ENCODE results near the gene VGLL4.

Gene VGLL4

DNA sequence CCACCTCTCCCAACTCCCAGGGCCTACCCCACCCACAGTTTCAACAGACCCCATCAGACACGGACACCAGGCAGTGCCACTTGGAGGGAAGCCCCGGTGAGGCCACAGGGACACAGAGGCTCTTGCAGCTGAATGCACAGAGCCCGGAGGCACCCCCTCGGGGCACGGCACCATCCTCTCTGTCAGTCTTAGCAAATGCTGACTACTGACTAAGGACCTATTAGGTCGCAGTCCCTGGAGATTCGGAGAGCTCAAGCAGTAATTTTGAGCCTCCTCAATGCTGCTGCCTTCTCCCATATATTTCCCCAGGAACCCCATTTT lies 79.9 kb downstream of the VGLL4 start:
- H3K27ac Mint-ChIP-seq, result peak overlapping the region; percentile 36
- H3K27me3 Mint-ChIP-seq, result no peaks in the 10 kb centered on the region
- H3K36me3 Mint-ChIP-seq, result peaks cover 3% of the 10 kb centered on the region
- H3K4me1 Mint-ChIP-seq, result no peaks in the 10 kb centered on the region
- no peak overlapping the region for H3K4me3 Mint-ChIP-seq
- no peaks in the 10 kb centered on the region for H3K9me3 Mint-ChIP-seq

DNA sequence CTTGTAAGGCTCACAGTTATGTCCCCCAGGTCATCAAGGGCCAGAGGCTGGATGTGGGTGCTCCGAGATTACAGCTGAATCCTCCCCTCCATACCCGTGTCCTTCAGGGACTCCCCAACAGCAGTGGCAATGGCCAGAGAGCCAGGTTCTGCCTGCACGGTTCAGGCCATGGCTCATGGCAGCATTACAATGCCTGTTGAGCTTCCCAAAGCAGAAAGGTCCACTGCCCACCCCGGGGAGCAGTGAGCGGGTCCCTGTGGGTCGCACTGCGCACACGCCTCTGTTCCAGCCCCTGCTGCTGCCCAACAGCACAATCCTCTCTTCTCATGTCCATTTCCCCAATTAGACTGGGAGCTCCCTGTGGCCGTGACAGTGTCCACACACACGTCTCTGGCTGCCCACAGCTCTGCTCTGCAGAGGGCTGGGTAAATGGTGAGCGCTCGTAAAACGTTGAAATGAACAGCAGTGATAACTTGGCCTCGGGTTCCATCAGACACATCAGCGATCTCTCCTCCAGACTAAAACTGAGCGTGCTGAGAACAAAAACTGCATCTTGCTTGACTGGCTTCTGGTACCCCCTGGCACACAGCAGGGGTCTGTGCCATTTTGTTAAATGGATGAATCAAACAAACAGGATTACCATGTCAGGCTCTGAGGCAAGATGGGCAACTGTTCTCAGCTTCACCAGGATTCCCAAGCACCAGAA lies 80.4 kb downstream of the VGLL4 start:
- Mint-ChIP-seq H3K36me3 (peaks cover 3% of the 10 kb centered on the region), H3K27ac (peak overlapping the region; percentile 36), H3K27me3 (no peaks in the 10 kb centered on the region), H3K9me3 (no peaks in the 10 kb centered on the region), H3K4me3 (no peak overlapping the region), H3K4me1 (no peaks in the 10 kb centered on the region)

DNA sequence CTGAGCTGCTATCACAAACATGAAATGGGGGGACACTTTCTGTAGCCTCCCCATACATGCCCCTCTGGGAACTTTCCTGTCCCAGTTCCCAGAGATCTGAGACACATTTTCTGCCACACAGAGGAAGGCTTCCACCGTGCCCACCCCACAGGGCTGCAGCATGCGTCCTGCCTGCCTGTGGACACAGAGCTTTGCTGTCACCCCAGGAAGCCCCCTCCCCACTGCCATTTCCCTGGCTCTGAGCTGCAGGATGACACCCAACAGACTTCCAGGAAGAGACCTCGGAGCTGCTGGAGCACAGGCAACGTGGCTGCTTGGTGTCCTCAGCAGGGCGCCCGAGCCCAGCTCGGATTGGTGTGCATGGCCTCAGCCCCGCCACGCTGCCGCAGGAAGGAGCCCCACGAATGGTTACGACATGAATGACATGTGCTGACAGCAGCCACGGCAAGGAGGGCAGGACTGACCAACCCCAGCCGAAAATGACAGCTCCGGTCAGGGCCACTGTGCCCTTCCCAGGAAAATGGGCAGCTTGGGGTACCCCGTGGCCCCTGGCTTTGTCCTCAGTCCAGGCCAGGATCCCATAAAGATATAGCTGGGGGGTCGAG lies 81.3 kb downstream of the VGLL4 start:
- no peaks in the 10 kb centered on the region for H3K27me3 Mint-ChIP-seq
- no peak overlapping the region for H3K27ac Mint-ChIP-seq
- H3K4me3 Mint-ChIP-seq, result no peak overlapping the region
- H3K9me3 Mint-ChIP-seq, result no peaks in the 10 kb centered on the region
- peaks cover 3% of the 10 kb centered on the region for H3K36me3 Mint-ChIP-seq
- H3K4me1 Mint-ChIP-seq, result no peaks in the 10 kb centered on the region

DNA sequence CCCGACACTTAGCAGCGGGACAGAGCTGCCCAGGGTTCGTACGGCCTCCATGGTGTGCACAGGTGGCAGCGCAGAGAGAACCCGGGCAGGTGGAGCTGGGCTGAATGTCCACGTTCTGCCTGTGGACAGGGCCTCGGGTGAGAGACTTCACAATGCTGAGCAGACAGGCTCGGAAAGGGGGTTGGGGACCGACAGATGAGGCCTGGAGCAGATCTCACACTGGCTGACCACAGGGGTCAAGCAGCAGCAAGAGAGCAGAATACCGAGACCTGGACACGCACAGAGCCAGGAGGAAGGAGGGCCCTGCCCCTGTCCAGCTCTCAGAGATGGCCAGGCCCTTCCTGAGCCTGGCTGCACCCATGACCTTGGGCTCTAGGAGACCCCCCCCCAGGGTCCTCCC lies 83.0 kb downstream of the VGLL4 start:
- Mint-ChIP-seq H3K27ac (peak overlapping the region; percentile 4), H3K4me3 (no peak overlapping the region), H3K27me3 (no peaks in the 10 kb centered on the region), H3K9me3 (no peaks in the 10 kb centered on the region), H3K36me3 (peaks cover 5% of the 10 kb centered on the region), H3K4me1 (no peaks in the 10 kb centered on the region)

DNA sequence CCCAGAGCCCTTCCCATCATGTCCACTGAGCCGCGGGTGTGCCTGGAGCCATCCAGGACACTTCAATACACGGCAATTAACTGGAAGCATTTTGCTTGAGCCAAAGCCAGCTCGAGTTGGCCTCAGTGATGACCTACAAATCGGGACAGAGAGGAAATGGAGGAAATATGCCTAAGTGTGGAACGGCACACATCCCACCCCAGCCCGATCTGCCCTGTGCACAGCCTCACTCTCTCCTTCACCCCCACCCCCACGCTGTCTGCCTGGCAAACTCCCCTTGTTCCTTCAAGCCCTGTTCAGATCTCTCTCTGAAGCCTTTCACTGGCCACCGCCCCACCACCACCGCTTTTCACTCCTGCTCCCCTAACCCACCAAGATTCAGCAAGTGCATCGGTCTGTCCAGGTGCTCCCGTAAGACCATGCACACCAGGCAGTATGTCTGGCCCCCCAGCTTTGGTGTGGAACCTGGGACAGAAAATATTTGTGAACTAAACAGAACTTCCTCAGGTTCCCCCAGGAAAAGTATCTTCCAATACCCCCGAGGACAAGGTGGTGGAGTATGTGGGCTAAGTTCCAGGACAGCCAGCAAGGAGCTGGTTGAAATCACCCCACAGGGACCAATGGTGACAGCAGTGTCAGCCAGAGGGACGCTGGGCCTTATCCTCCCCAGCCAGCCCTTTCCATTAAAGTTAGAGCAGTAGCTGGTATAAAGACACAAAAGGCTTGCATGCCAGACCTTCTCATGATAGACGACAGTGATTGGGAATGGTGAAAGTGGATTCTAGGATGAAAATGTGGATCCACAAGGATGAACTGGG lies 83.7 kb downstream of the VGLL4 start:
- no peak overlapping the region for H3K4me3 Mint-ChIP-seq
- no peaks in the 10 kb centered on the region for H3K9me3 Mint-ChIP-seq
- no peaks in the 10 kb centered on the region for H3K27me3 Mint-ChIP-seq
- peak overlapping the region; percentile 4 for H3K27ac Mint-ChIP-seq
- no peaks in the 10 kb centered on the region for H3K4me1 Mint-ChIP-seq
- peaks cover 5% of the 10 kb centered on the region for H3K36me3 Mint-ChIP-seq

DNA sequence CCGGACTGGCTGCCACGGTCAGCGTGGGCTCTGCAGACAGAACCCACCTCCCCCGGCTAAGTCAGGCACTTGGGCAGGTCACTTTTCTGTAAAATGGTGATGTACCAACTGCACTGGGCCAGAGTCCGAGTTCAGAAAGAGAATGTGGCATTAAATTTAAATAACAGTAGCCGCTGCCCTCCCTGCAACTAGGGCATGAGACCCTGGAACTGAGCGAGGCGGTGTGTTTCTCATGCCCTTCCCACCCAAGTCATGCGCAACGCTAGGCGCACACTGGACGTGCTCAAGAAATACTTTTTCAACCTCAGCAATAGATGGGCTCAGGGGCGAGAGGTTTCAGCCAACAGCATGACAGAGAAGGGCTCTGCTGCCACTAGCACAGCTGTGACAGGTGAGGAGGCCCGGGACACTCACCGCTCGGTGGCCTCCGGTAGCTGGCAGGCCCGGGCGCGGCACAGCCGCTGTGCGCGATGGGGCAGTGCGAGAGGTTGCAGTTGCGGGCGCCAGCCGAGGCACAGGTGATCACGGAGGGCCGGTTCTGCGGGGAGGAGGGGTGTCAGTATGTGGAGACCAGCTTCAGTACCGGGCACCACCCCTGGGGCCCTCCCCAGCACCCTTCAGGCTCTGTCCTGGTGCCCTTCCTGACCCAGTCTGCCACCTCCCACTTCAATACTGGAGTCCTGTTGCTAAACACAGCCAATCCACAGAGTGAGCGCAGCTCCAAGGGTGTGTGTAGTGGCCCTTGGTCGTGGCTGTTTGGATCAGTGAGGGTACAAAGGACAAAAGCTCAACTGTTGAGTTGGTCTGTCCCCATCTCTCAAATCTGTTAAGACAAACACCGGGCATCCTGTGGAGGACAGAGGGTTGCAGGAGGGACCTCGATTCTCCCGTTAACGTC lies 84.5 kb downstream of the VGLL4 start:
- H3K27ac Mint-ChIP-seq, result no peak overlapping the region
- H3K36me3 Mint-ChIP-seq, result peaks cover 5% of the 10 kb centered on the region
- no peaks in the 10 kb centered on the region for H3K4me1 Mint-ChIP-seq

DNA sequence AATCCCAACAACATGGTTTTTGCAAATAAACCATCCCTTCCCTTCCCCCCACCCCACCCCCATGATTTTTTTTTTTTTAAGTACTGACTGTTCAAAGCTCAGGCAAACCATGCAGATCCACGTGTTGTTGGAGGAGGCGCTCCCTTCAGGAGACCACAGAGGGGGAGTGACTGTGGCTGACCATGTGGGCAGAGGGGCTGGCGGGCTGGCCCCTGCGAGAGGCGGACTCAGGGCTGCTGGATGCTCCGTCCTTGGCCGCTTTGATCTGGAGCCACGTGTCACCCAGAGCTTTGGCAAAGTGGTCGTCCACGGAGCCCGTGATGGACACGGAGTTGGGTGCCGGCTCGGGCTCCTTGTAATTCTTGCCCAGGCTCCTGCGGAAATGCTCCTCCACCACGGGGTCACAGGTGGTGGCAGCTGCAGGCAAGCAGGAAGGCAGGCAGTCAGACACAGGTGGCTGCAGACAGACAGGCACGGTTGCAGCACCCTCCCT lies 85.3 kb downstream of the VGLL4 start:
- Mint-ChIP-seq H3K27ac (peak overlapping the region; percentile 79), H3K4me3 (no peak overlapping the region), H3K9me3 (no peaks in the 10 kb centered on the region)

More for the DNA sequence above, 84.5 kb downstream of the VGLL4 start:
- H3K4me3 Mint-ChIP-seq, result no peak overlapping the region
- no peaks in the 10 kb centered on the region for H3K27me3 Mint-ChIP-seq
- H3K9me3 Mint-ChIP-seq, result no peaks in the 10 kb centered on the region

DNA sequence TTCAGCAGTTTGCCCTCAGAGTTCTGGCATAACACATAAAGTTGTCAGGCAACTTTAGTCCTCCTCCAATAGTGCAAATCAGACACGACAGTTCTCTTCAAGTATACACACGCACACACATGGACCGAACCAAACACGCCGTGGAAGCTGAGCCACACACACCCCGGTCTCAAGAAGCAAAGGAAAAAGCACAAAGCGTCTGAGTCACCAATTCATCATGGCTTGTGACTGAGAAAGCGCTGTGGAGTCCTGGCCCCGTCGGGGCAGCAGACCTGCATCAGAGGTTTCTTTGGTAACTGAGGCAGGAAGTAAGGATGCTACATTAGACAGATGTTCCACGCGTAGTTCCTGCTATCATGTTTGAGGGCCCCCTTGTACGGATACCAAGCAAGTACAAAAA lies 85.7 kb downstream of the VGLL4 start:
- Mint-ChIP-seq H3K36me3 (peaks cover 2% of the 10 kb centered on the region), H3K27ac (peak overlapping the region; percentile 79), H3K4me3 (no peak overlapping the region), H3K27me3 (no peaks in the 10 kb centered on the region), H3K9me3 (no peaks in the 10 kb centered on the region), H3K4me1 (no peaks in the 10 kb centered on the region)

More for the DNA sequence above, 85.3 kb downstream of the VGLL4 start:
- Mint-ChIP-seq H3K4me1 (no peaks in the 10 kb centered on the region), H3K36me3 (peaks cover 2% of the 10 kb centered on the region), H3K27me3 (no peaks in the 10 kb centered on the region)

DNA sequence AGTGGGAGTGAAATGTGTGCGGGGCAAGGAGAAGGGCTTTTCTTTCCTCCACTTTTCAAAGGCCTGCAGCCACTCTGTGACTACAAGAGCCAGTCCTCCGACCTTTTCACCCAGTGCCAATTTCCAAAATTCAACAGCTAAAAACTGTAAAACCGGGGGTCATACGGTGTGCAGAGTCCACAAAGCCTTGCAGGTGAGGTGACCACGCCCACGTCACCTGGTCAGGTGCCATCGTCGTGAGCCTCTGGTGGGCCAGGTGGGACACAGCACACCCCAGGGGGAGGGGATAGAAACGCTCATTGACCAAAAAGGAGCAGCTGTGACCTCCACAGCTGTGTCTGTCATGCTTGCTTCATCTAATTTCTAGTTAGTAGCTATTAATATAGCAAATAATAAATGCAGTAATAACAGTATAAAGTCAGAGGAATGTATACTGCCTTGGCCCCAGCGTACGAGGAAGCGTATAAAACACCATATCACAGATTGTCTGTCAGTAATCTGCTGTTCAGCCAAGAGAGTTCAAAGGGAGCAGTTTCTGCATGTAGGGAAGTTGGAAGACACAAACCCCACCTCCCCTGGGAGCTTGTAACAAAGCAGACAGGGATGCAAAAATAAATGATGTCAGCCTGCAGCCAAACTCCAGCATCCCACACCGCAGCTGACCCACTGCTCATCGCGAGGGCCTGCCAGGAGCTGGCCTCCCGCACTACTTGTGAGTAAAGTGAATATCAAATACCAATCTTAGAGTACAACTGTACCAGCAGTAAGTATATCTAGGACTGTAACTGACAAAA lies 86.7 kb downstream of the VGLL4 start:
- Mint-ChIP-seq H3K36me3 (peaks cover 6% of the 10 kb centered on the region), H3K4me3 (no peak overlapping the region), H3K4me1 (no peaks in the 10 kb centered on the region), H3K9me3 (no peaks in the 10 kb centered on the region), H3K27me3 (no peaks in the 10 kb centered on the region), H3K27ac (peak overlapping the region; percentile 30)

DNA sequence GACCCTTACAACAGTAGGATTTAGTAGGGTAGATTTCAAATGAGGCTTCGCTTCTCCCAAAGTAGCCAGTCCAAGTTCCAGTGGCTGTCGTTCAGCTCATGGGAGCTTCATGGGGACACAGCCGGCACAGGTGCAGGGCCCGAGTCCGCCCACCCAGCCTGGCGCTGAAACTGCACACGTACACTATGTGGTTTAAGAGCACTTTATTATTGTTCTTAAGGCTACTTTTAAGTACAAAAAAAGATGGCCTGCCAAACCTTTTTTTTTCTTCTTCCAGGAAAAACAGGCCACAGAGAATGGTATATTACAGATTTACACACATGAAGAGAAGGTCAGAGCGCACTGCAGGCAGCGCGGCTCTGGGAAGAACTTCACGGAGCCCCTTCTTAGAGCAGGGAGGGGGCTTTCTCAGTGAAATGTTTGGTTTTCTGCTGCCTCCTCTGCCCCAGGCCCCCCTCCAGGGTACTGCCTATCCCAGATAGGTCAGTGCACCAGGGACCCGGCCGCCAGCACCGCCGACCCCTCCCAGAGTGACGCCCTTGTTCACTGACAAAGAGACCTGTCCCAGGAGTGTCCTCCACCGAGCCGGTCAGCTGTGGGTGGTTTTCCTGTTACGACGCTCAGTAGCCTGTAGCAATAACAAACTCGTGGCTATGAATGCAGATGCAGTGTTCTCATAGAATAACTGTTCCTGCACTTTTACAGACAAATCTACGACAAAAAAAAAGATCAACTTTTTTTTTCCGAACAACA lies 87.7 kb downstream of the VGLL4 start:
- peaks cover 6% of the 10 kb centered on the region for H3K36me3 Mint-ChIP-seq
- no peak overlapping the region for H3K27ac Mint-ChIP-seq
- no peak overlapping the region for H3K4me3 Mint-ChIP-seq
- peaks cover 3% of the 10 kb centered on the region for H3K4me1 Mint-ChIP-seq
- no peaks in the 10 kb centered on the region for H3K9me3 Mint-ChIP-seq
- no peaks in the 10 kb centered on the region for H3K27me3 Mint-ChIP-seq

DNA sequence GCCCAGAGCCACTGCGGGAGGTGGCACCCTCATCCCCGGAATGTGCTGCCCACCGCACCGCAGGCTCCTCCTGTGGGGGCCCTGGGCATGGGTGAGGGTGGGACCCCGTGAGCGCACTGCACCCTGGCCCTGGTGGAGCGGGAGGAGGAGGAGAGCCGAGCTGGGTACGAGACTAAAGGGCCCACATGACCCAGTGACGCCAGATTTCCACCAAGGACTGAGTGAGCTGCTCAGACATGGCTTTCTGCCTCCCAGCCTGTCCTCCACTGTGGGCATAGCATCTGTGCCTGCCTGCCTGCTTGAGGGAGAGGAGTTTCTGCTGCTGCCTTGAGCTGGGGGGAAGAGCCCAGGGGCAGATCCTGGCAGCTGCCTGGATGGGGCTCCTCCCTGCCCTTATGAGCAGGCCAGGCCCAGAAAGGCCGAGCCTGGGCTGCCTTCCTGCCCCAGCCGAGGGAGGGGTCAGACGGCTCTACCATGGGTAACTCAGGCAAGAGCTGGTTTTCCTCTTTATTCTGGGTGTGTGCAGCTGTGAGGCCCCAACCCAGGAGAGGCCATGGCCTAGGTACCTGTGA lies 88.4 kb downstream of the VGLL4 start:
- H3K27ac Mint-ChIP-seq, result no peak overlapping the region
- peaks cover 9% of the 10 kb centered on the region for H3K4me1 Mint-ChIP-seq
- no peaks in the 10 kb centered on the region for H3K27me3 Mint-ChIP-seq
- H3K9me3 Mint-ChIP-seq, result no peaks in the 10 kb centered on the region
- H3K4me3 Mint-ChIP-seq, result no peak overlapping the region
- peaks cover 9% of the 10 kb centered on the region for H3K36me3 Mint-ChIP-seq

DNA sequence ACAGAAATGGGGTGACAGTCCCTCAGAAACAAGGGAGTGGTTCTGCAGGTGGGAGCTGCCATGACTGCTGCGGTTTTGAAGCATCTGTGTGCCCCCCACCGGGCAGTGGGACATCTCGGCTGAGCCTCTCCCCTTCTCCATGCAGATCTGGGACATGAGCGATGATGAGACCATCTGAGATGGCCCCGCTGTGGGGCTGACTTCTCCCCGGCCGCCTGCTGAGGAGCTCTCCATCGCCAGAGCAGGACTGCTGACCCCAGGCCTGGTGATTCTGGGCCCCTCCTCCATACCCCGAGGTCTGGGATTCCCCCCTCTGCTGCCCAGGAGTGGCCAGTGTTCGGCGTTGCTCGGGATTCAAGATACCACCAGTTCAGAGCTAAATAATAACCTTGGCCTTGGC lies 89.0 kb downstream of the VGLL4 start:
- H3K4me1 Mint-ChIP-seq, result peaks cover 9% of the 10 kb centered on the region
- no peaks in the 10 kb centered on the region for H3K27me3 Mint-ChIP-seq
- no peaks in the 10 kb centered on the region for H3K9me3 Mint-ChIP-seq
- peaks cover 9% of the 10 kb centered on the region for H3K36me3 Mint-ChIP-seq
- no peak overlapping the region for H3K27ac Mint-ChIP-seq
- H3K4me3 Mint-ChIP-seq, result no peak overlapping the region

DNA sequence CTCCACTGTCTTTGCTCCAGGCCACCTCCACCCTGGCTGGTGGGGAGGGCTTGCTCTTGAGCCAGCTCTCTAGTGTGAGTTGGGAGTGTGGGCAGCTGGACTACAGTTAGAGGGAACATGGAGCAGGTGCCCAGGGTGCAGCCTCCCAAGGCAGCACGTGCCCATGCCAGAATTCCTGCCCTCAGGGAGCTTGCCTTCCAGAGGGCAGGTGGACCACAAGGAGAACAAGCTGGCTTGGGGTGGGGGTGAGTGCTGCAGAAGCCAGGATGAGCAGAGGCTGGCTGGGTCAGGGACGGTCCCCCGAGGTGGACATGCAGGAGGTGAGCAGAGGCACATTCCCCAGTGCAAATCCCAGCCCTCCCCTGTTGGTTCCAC lies 89.5 kb downstream of the VGLL4 start:
- Mint-ChIP-seq H3K9me3 (no peaks in the 10 kb centered on the region), H3K4me1 (peaks cover 9% of the 10 kb centered on the region), H3K27ac (no peak overlapping the region), H3K27me3 (no peaks in the 10 kb centered on the region), H3K36me3 (peaks cover 9% of the 10 kb centered on the region), H3K4me3 (no peak overlapping the region)
